PC-9 (cell line): ENCODE data around the gene HINFP.

Source experiments
- CTCF ChIP-seq: fragments of 200-600 bp; sonication (generic); conservative IDR thresholded peaks from 2 replicates; pipeline ENCODE4 v1.6.1; 2017; ENCODE audit warnings: mixed run types, antibody characterized with exemption, mild to moderate bottlenecking, moderate library complexity
- EZH2 ChIP-seq: fragments of 200-600 bp; sonication (generic); IDR thresholded peaks from 2 replicates; pipeline ENCODE4 v1.8.0; 2017; ENCODE audit warnings: antibody characterized with exemption, low read depth

GRCh38 chr11:119172513-119172912 is 51.1 kb downstream of the HINFP start:
- TF ChIP-seq CTCF (no peak), EZH2 (no peak)
